Spleen (tissue), 11 donors: ENCODE data around the gene SORCS2. TPM values are rescaled to one million over a fixed set of nuclear protein-coding genes. Genes with fewer than 3 reads are reported as not detected.

Experiments used
- DNase-seq: peaks from one replicate; pipeline ENCODE4 v3.0.0-alpha.2; 2020
- H3K27ac ChIP-seq, 8 donors: fragments of 200-600 bp; sonication (generic) in 7 of 8; 1 replicate in 4 of 8; 2 replicates in 4 of 8; pipeline versions ENCODE4 v1.5.0 to v1.8.0; 2016 to 2021; ENCODE audit warnings: inconsistent platforms in 4 of 8, mild to moderate bottlenecking in 4 of 8, moderate library complexity in 1 of 8
- H3K27me3 ChIP-seq, 7 donors: fragments of 200-600 bp; sonication (generic) in 6 of 7; replicated peaks in 1 of 7; 1 replicate in 4 of 7; 2 replicates in 3 of 7; pipeline versions ENCODE4 v1.5.0 to v1.8.0; 2016 to 2021; ENCODE audit warnings: inconsistent platforms in 3 of 7, mild to moderate bottlenecking in 1 of 7
- H3K36me3 ChIP-seq, 6 donors: fragments of 200-600 bp; sonication (generic) in 5 of 6; 1 replicate in 4 of 6; 2 replicates in 2 of 6; pipeline versions ENCODE4 v1.5.0 to v1.8.0; 2016 to 2021; ENCODE audit warnings: inconsistent platforms in 2 of 6
- H3K4me1 ChIP-seq, 6 donors: fragments of 200-600 bp; sonication (generic) in 5 of 6; 1 replicate in 3 of 6; 2 replicates in 3 of 6; pipeline versions ENCODE4 v1.5.0 to v1.8.0; 2016 to 2021; ENCODE audit warnings: inconsistent platforms in 3 of 6
- H3K4me3 ChIP-seq, 8 donors: fragments of 200-600 bp; sonication (generic) in 7 of 8; 1 replicate in 4 of 8; 2 replicates in 4 of 8; pipeline versions ENCODE4 v1.5.0 to v1.8.0; 2016 to 2021; ENCODE audit warnings: inconsistent platforms in 4 of 8, mild to moderate bottlenecking in 4 of 8, moderate library complexity in 2 of 8
- H3K9me3 ChIP-seq, 8 donors: fragments of 200-600 bp; sonication (generic) in 7 of 8; 1 replicate in 4 of 8; 2 replicates in 4 of 8; pipeline versions ENCODE4 v1.5.0 to v1.8.0; 2016 to 2021; ENCODE audit warnings: inconsistent platforms in 4 of 8
- CTCF ChIP-seq, 11 experiments: fragments of 200-600 bp in 7 of 11; fragments of 450-650 bp in 4 of 11; sonication (generic) in 4 of 11; IDR thresholded peaks in 8 of 11; conservative IDR thresholded peaks in 3 of 11; 1 replicate in 7 of 11; 2 replicates in 4 of 11; pipeline versions ENCODE4 v1.4.0 to v1.8.0; 2016 to 2021; ENCODE audit warnings: antibody characterized with exemption in 11 of 11, inconsistent platforms in 4 of 11, mild to moderate bottlenecking in 1 of 11
- POLR2A ChIP-seq, 3 donors: fragments of 450-650 bp; IDR thresholded peaks; one replicate each; pipeline ENCODE4 v1.5.1; 2017; ENCODE audit warnings: antibody characterized with exemption in 3 of 3, mild to moderate bottlenecking in 1 of 3
- POLR2AphosphoS5 ChIP-seq, 3 donors: sonication (generic); formaldehyde crosslinking; IDR thresholded peaks; one replicate each; pipeline ENCODE4 v1.5.1; 2017; ENCODE audit warnings: antibody characterized with exemption in 3 of 3
- WGBS, 5 donors: extraction: QIAGEN DNeasy Blood & Tissue Kit in 3 of 5; methylation state at CpG; one replicate each; pipeline versions ENCODE4 v1.1.5 to v1.1.7; 2013 to 2018; 5-methylcytosine and 5-hydroxymethylcytosine counted together
- intact Hi-C: fragments of 100-400 bp; cut with DNase I; formaldehyde crosslinking; loops from one replicate; pipeline ENCODE4 v1.15.0; 2023; ENCODE audit warnings: low total_unique reads
- polyA plus RNA-seq, 3 donors: library from polyadenylated mRNA; stranded (reverse); fragments of 200-250 nt; gene quantifications; one replicate each; pipeline ENCODE4 v1.2.1, GENCODE V29; 2013
- total RNA-seq, 7 donors: library from RNA; depleted of rRNA in 3 of 7; stranded (reverse); fragments of >200 nt in 3 of 7; fragmentation: NEBNext Ultra II Directional in 4 of 7; extraction: Animal tissue kit (Norgen Biotek cat#: 25700) in 4 of 7; gene quantifications; one replicate each; pipeline versions ENCODE4 v1.1.0 to v1.2.1, GENCODE V29; 2016 to 2021
- donor health status: healthy with polysubstance abuse.
- donor health status: DM: no; HTN: no; CAD: no; lungs with moderate emphysema.
- donor health status: DM: no; HTN: no; CAD: no.
- donor health status: Bipolar disorder and iron deficiency.
- donor health status: healthy.
- donor health status: DM: no; HTN: no; CAD: no.
- donor health status: DM: yes; HTN: yes; CAD: no.

Gene SORCS2
- total and polyA plus RNA-seq, 10 donors = 0.33 to 1.6 (median 0.60) TPM

- Histone ChIP-seq H3K4me1 (no peaks in the 10 kb centered on the region), H3K27ac (no peak overlapping the region), H3K9me3 (no peaks in the 10 kb centered on the region), H3K4me3 (no peak overlapping the region), H3K27me3 (peaks cover 0 to 23% (median 0%) of the 10 kb centered on the region in 7 donors), H3K36me3 (no peaks in the 10 kb centered on the region)
- no peak for DNase-seq
- WGBS, 5 donors = 55 to 70% (median 60%) methylated on average over 11 of the region's 11 CpGs
- intact Hi-C loops = no loop called here
- TF ChIP-seq POLR2A (IDR thresholded peaks at IDR 0.05) (no peak), POLR2AphosphoS5 (IDR thresholded peaks at IDR 0.05) (no peak), CTCF (IDR thresholded peaks at IDR 0.05 in 8 of 11, conservative IDR thresholded peaks at IDR 0.05 in 3 of 11) (no peak)
These were observed 84.2 kb downstream of the SORCS2 start for GRCh38 chr4:7276515-7276914.

- WGBS, 5 donors = 89 to 93% (median 91%) methylated on average over 11 to 14 of the region's 14 CpGs
These were observed 85.9 kb downstream of the SORCS2 start for GRCh38 chr4:7278071-7278765.

GRCh38 chr4:7278981-7279380 is 86.6 kb downstream of the SORCS2 start:
- TF ChIP-seq POLR2A (IDR thresholded peaks at IDR 0.05) (no peak), POLR2AphosphoS5 (IDR thresholded peaks at IDR 0.05) (no peak), CTCF (IDR thresholded peaks at IDR 0.05 in 8 of 11, conservative IDR thresholded peaks at IDR 0.05 in 3 of 11) (no peak)
- Histone ChIP-seq H3K4me1 (no peaks in the 10 kb centered on the region), H3K4me3 (no peak overlapping the region), H3K27me3 (peaks cover 0 to 26% (median 0%) of the 10 kb centered on the region in 7 donors), H3K9me3 (no peaks in the 10 kb centered on the region), H3K27ac (no peak overlapping the region), H3K36me3 (no peaks in the 10 kb centered on the region)
- no peak for DNase-seq
- 57 to 79% (median 69%) methylated on average over 4 of the region's 4 CpGs for WGBS, 5 donors
- intact Hi-C loops = no loop called here

More at GRCh38 chr4:7278071-7278765, 85.9 kb downstream of the SORCS2 start:
- Histone ChIP-seq H3K4me3 (no peak overlapping the region), H3K27ac (no peak overlapping the region), H3K36me3 (no peaks in the 10 kb centered on the region), H3K4me1 (no peaks in the 10 kb centered on the region), H3K27me3 (peaks cover 0 to 26% (median 0%) of the 10 kb centered on the region in 7 donors), H3K9me3 (no peaks in the 10 kb centered on the region)
- DNase-seq = no peak
- TF ChIP-seq CTCF (IDR thresholded peaks at IDR 0.05 in 8 of 11, conservative IDR thresholded peaks at IDR 0.05 in 3 of 11) (no peak), POLR2AphosphoS5 (IDR thresholded peaks at IDR 0.05) (no peak), POLR2A (IDR thresholded peaks at IDR 0.05) (no peak)
- intact Hi-C loops = no loop called here

- H3K4me3 ChIP-seq = no peak overlapping the region
- H3K4me1 ChIP-seq = no peaks in the 10 kb centered on the region
- no peak for DNase-seq
- H3K27me3 ChIP-seq = peaks cover 0 to 35% (median 0%) of the 10 kb centered on the region in 7 donors
- H3K9me3 ChIP-seq = no peaks in the 10 kb centered on the region
- 77 to 79% (median 77%) methylated on average over 6 of the region's 6 CpGs for WGBS, 5 donors
- TF ChIP-seq POLR2AphosphoS5 (IDR thresholded peaks at IDR 0.05) (no peak), CTCF (IDR thresholded peaks at IDR 0.05 in 8 of 11, conservative IDR thresholded peaks at IDR 0.05 in 3 of 11) (no peak), POLR2A (IDR thresholded peaks at IDR 0.05) (no peak)
- no peak overlapping the region for H3K27ac ChIP-seq
- intact Hi-C loops = no loop called here
- no peaks in the 10 kb centered on the region for H3K36me3 ChIP-seq
These were observed 87.6 kb downstream of the SORCS2 start for GRCh38 chr4:7279902-7280301.
